GM19468 (cell line): Measurements from ENCODE around the gene PLEKHB2.
"Not testable (repeated sequence)": the region's sequence is repeated elsewhere in the genome, so short reads cannot be mapped to it uniquely, and the experiment has no call there.

Experiments used
- ATAC-seq: cut with Tn5 transposase; IDR thresholded peaks from one replicate; pipeline ENCODE4 v1.9.1; 2021; ENCODE audit warnings: mild to moderate bottlenecking, moderate library complexity, moderate number of reproducible peaks; ENCODE audit not compliant: unreplicated experiment; ENCODE audit errors: extremely low read depth

PLEKHB2 gene

DNA sequence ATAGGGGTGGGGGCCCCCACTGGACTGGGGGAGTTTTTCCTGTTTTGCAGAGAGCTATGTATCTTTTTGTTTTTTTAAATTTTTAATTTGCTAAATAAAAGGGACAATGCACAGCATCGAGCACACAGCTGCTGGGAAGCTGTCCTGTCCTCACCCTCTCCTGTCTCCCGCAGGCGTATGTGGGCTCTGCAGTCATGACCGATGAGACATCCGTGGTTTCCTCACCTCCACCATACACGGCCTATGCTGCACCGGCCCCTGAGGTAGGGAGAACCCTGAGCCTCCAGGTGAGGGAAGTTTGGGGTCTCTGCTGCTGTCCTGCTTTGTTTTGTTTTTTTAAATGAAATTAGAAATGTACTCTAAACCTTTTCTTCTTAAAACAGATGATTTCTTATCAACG, 27.6 kb downstream of the PLEKHB2 start:
- no peak for ATAC-seq

GRCh38 chr2:131140581-131140980, 35.4 kb downstream of the PLEKHB2 start:
- no peak for ATAC-seq

DNA sequence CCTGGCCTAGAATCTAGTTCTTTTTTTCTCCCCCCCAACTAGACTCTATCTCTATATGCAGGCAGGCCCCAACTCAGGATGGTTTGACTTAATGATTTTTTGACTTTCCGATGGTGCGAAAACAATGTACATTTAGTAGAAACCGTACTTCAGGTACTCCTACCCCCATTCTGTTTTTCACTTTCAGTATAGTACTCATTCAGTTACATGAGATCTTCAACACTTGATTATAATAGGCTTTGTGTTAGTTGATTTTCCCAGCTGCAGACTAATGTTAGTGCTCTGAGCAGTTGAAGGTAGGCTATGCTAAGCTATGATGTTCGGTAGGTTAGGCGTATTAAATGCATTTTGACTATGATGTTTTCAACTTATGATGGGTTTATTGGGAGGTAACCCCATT, 37.7 kb downstream of the PLEKHB2 start:
- ATAC-seq: no peak

DNA sequence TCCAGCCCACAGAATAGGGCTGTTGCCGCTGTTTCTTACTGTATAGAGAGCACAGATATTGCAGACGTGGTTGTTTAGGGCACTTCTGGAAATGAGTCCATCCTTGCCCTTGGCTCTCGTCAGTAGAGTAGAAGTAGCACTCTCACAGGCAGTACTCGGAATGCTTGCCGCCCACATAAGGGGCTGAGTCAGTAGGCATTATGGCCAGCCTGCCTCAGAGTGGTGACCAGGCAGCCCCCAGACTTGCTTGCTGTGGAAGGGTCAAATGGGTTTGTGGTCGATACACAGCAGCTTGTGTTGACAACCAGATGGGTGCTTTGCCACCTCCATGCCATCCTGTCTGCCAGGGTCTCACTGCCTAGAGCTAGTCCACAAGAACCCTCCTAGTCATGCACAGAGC, 38.7 kb downstream of the PLEKHB2 start:
- ATAC-seq: no peak

DNA sequence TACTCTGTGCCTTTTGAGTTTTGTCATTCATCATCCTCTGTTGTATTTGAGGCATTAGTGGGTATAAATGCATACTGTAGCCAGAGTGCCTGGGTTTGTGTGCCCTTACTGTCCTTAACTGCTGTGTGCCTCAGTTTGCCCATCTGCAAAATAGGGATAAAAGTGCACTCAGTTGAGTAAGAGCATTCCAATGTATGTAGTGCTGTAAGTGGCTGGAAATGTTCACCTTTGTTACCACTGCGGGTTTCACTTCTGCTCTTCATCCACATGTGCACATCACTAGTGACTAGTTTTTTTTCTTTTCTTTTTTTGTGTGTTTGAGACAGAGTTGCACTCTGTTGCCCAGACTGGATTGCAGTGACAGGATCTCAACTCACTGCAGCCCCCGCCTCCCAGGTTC, 39.9 kb downstream of the PLEKHB2 start:
- no peak for ATAC-seq

DNA sequence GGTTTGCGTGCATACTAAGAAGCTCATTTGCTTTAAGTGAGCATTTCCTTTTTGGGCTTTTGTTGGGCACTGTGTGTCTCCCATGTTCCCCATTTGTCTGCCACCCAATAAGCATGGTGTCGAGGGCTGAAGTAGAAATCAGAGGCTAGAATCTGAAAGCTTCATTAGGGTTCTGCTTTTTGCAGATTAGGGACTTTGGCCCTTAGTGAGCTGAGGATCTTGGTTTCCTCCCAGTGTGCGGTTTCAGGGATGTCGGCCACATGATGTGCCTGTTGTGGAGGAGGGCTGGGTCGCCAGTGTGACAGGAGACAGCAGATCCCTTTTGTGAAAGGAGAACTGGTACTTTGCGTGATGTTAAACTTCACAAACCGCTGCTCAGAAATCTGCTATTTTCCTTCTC, 41.1 kb downstream of the PLEKHB2 start:
- ATAC-seq: no peak

- ATAC-seq: no peak
These were observed 41.6 kb downstream of the PLEKHB2 start for GRCh38 chr2:131146749-131147148.

GRCh38 chr2:131148426-131148825, 43.3 kb downstream of the PLEKHB2 start:
- ATAC-seq: no peak

- ATAC-seq: not testable (repeated sequence)
These were observed 45.0 kb downstream of the PLEKHB2 start for GRCh38 chr2:131150109-131150508.

DNA sequence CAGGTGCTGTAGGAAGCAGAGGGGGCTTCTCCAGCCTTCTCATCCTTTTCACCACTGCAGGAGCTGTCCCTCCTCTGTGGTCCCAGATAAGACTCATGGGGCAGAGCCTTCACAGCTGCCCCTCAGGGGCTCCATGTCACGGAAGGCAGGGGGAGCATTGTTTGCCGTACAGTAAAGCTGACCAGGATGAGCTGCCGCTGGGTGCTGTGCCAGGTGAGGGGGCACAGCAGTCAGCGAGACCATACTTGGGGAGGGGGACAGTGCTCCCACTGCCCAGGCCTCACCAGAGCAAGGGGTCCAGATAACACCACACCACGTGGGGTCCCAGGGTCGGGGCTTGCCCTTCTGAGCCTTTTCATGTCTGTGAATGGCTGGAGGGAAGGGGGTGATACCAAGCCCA, 46.3 kb downstream of the PLEKHB2 start:
- no peak for ATAC-seq

DNA sequence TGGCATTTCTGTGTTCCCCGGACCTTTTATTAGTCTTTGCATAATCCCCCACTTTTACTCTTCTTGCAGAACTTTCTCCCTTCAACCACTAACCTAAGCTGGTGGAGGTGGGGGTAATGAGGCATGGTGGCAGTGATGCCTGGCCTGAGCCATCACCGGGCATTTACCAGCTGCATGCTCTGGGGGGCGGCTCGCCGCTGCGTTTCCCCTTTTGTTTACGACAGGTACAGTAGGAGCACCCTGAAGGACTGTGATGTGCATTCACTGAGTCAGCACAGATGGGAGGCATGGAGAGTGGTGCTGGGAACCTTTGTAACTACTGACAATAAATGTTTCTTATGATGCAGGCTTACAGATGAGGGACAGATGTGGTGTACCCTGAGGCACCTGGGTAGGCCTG, 46.9 kb downstream of the PLEKHB2 start:
- no peak for ATAC-seq

DNA sequence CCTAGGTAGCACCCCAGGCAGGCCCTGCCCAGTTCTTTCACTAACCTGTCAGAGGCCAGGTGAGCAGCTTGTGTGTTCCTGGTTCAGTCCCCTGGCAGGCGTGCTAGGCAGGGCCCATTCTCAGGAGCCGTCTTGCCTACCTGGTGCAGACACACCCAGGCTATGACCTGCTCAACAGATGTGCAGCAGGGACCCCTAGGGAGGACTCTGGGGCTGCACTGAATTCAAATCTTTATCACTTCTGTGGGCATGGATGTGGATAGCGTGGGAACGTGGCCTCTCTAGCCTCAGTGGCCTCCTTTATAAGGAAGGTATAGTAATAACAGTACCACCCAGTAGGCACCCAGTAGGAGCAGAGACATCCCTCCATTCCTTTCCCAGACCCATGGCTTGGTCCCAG, 48.4 kb downstream of the PLEKHB2 start:
- ATAC-seq: no peak

DNA sequence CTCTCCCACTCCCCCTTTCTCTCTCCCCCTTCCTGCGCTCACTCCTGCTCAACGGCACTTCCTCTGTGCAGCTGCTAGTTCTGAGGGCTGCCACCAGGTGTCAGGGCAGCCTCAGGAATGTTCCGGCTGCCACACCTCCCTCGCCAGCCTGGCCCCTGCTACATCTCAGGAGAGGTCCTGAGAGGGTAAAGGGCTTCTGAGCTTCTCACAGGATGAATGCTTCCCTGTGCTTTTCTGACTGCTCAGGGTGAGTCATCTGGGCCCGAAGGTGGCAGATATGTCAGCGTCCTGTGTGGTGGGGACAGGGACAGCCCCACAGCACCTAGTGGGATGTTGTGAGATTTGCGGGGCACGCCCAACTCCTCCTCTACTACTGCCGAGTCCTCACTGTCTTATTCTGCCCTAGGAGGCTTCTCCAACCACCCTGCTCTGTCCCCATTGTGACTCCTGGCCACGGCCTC, 49.0 kb downstream of the PLEKHB2 start:
- ATAC-seq: peak; percentile 91

- no peak for ATAC-seq
These were observed 49.5 kb downstream of the PLEKHB2 start for GRCh38 chr2:131154647-131155046.

DNA sequence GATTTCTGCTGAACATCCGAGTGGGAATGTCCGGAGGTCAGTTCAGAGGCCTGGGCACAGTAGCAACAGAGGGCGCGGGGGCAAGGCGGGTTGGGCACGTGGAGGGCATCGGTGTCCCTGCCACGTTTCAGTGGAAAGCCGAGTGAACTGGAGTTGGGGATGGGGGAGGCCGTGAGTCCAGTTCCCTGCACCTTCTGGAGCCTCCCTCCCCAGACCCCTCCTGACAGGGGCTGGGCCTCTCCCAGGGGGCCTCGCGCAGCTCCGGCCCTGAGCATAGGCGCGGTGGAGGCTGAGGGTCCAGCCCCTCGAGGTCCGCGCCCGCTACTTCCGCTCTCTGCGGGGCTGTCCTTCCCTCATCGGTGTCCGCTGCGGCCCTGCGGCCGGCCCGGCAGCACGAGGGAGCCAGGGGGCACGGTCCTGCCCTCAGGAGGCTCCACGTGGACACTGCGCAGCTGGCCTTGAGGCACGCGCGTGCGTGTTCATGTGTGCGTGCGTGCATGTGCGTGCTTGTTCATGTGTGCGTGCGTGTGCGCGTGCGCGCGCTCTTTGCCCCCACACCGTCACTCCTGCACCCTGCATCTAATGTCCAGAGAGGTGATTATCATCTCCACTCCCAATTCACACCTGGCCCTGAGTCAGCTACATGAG, 50.2 kb downstream of the PLEKHB2 start:
- no peak for ATAC-seq

DNA sequence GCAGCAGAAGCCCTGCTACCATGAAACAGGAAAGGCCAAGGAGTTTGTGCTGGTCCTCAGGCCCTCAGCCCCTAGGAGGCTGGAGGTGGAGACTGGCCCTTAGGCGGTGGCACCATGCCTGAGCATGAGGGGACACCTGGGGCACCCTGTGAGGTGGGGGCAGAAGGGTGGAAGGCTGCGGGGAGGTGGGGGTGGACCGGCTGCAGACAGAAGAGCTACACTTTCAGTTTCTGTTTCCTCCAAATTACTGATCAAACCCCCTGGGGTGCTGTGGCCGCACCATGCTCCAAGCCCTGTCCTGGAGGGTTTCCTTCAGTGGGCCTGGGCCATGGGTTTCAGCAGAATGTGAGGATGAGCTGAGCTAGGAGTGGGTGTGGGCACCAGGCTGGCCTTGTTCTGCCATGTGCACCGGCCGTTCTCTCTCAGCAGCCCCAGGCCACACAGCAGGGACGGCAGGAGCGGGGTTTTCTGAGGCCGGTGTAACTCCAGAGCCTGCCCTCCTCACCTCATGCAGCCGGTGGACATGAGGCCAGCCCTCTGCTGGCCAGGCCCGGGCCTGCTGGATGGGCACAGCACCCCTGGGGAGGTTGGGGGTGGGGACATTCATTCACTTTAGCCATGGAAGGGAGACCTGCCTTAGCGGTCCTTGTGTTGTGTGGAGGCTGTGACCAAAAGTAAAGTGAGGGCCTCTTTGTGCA, 51.5 kb downstream of the PLEKHB2 start:
- no peak for ATAC-seq

GRCh38 chr2:131165562-131165961, 60.4 kb downstream of the PLEKHB2 start:
- not testable (repeated sequence) for ATAC-seq

- ATAC-seq: no peak
These were observed 63.4 kb downstream of the PLEKHB2 start for GRCh38 chr2:131168538-131168937.

DNA sequence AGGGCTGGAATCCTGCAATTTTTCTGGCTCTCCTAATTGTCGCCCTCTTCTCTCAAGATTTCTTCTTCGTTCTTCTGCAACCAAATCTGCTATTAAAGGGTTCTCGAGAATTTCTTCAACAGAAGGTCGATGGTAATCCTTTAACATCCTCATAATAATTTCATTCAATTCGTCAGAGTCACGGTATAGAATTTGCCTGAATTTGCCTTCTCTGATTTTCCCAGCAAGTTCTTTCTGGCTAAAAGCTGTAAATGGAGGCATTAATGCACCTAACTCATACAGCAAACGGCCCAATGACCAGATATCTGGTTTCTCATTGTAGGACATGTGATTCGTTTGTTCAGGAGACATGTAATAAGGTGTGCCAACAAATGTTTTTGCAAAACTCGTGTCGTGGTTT, 72.9 kb downstream of the PLEKHB2 start:
- not testable (repeated sequence) for ATAC-seq

DNA sequence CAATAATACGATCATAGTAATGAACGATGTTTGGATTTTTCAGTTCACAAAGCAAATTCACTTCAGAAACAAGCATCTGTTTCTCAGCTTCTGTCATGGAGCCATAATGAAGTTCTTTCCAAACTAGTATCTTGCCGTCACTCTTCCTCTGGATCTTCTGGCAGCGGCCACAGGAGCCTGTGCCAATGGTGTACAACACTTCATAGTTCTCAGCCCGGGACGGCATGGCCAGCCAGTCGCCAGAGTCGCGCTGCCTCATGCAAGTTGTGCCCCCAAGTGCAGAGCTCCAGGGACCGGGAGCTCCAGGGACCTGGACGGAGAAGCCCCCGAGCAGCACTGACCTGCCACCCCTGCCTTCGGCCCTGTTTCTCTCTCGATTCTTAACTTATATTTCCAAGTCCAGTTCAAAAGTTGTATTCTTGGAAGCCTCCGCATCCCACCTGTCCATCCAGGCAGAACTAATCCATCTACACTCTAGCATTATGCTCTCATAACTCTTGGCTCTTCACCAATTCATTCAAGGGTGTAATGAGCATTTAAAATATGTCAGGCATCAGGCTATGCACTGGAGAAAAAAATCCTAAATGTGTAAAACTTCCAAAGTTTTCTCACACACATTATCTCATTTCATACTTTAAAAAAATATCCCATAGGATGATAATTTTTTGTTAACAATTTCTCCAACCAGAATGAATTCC, 73.7 kb downstream of the PLEKHB2 start:
- not testable (repeated sequence) for ATAC-seq

GRCh38 chr2:131181451-131181850, 76.3 kb downstream of the PLEKHB2 start:
- ATAC-seq: not testable (repeated sequence)
